Measurements from ENCODE around the gene CBFA2T2.
A peak's percentile ranks its signal among the peaks of the same experiment; 100 is the strongest.

The CBFA2T2 gene

GRCh38 chr20:33677991-33678702, 188.3 kb downstream of the CBFA2T2 start:
- DNase-seq (ENCODE audit: low read depth in 2 of 2) = no peak

GRCh38 chr20:33679758-33680485, 190.0 kb downstream of the CBFA2T2 start:
- DNase-seq (ENCODE audit: low read depth in 2 of 2) = no peak

- DNase-seq (ENCODE audit: low read depth in 2 of 2) = no peak
Observed at GRCh38 chr20:33680686-33681085, 190.8 kb downstream of the CBFA2T2 start.

DNA sequence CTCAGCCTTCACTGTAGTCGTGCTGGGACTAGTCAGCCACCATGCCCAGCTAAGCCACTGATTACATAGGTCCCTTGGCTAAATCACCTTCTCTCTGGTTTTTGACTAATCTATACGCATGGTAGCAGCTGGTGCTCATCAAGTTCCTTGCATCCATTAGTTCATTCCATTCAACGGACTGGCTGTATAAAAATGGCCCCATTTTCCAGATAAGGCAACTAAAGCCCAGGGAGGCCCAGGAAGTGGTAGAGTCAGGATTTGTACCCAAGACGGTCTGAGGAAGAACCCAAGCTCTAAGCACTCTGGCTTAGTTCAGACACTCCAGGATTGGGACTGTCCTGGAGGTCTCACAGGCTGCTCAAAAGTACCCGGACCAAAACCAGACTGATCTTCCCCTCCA, 191.4 kb downstream of the CBFA2T2 start:
- no peak for DNase-seq (ENCODE audit: low read depth in 2 of 2)

GRCh38 chr20:33681728-33682353, 191.9 kb downstream of the CBFA2T2 start:
- no peak for DNase-seq (ENCODE audit: low read depth in 2 of 2)

- DNase-seq (ENCODE audit: low read depth in 2 of 2) = no peak
Observed at GRCh38 chr20:33684533-33685327, 194.8 kb downstream of the CBFA2T2 start.

DNA sequence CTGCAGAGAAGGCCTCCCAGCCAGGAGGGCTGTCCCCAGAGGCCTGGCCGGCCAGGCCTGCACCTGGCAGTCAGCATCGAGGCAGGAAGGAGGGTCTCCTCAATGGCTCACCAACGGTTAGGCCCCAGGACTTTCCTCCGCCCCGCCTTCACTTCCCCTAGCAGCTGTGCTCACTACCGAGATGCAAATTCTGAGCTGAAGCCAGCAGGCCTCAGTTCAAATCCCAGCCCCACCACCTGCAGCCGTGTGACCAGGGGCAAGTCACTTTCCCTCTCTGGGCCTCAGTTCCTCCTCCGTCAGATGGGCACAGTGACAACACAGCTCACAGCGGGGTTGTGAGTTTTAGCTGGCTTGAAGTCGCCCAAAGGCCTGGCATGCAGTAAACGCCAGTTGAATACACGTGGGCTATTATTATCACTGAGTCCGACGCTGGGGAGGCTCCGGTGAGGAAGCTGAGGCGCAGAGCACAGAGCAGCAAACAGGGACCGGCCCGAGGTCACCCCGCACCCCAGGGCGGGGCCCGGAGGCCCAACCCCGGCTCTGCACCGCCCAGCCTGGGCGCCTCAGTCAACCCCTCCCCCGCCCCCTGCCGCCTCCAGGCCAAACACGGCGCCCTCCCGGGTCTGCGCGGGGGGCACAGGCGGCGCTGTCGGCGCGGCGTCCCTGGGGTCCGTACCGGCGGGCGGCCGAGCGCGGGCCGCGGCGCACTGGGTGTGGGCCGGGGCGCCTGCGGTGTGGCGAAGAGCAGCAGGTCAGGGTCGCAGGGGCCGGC, 195.6 kb downstream of the CBFA2T2 start:
- DNase-seq (ENCODE audit: low read depth in 2 of 2) = no peak

DNA sequence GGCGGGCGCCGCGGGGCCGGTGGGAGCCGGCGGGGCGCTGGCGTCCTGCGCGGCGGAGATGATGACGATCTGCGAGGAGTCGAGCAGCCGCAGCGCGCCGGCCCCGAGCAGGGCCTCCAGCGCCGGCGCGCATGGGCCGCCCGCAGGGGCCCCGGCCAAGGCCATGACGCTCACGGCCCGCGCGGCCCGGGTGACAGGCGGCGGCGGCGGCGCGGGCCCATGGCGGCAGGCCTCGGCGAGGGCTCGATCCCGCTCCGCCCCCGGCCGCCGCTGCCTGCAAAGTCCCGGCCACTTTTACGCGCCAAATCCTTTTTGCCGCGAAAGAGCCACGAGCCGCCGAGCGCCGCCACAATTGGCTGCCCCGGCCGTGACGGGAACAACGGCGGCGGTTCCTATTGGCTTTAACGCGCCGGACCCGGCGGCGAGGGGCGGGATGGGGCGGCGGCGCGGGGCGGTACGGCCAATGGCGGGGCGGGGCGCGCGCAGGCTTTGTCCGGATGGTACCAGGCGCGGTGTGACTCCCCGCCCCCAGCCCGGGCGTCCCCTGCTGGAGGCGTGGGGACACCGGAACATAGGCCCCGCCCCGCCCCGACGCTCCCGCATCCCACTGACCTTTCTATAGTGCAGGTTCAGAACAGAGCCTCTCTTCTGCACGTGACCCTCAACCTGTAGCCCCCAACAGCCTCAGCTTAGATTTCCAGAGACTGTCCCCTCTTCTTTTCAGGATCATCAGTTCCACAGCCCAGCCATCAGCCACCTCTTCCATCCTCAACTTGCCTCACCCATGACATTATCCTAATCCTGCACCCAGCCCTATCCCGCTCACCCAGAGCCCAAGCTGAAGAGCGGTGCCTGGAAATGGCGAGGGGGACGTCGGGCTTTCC, 196.4 kb downstream of the CBFA2T2 start, which contains the start of gene E2F1:
E2F1 (minus strand) TSS at position 286 of the 884 bp plus-strand sequence; CDS start at position 165, 121 bp downstream.
- DNase-seq (ENCODE audit: low read depth in 2 of 2) = peak; percentile 74 to 76

GRCh38 chr20:33686984-33687366, 197.1 kb downstream of the CBFA2T2 start:
- no peak for DNase-seq (ENCODE audit: low read depth in 2 of 2)

DNA sequence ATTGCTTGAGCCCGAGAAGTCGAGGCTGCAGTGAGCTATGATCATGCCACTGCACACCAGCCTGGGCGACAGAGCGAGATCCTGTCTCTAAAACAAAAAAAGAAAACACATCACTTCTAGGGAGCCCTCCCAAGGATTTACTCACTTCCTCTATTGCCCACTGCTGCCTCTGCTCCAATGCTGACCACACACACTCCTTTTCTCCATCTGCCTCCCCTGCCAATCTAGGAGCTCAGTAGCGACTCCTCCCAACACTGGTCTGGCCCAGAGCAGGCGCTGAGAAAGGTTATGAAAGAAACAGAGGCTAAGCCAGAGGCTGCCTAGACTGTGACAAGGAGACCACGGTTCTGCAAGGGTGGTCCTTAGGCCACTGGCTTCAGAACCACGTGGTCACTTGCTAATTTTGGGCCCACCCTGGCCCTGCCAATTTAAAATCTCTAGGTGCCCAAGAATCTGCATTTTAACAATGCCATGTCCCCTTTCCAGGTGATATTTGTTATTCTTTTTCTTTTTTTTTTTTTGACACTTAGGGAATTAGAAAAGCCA, 197.5 kb downstream of the CBFA2T2 start:
- DNase-seq (ENCODE audit: low read depth in 2 of 2) = no peak

DNA sequence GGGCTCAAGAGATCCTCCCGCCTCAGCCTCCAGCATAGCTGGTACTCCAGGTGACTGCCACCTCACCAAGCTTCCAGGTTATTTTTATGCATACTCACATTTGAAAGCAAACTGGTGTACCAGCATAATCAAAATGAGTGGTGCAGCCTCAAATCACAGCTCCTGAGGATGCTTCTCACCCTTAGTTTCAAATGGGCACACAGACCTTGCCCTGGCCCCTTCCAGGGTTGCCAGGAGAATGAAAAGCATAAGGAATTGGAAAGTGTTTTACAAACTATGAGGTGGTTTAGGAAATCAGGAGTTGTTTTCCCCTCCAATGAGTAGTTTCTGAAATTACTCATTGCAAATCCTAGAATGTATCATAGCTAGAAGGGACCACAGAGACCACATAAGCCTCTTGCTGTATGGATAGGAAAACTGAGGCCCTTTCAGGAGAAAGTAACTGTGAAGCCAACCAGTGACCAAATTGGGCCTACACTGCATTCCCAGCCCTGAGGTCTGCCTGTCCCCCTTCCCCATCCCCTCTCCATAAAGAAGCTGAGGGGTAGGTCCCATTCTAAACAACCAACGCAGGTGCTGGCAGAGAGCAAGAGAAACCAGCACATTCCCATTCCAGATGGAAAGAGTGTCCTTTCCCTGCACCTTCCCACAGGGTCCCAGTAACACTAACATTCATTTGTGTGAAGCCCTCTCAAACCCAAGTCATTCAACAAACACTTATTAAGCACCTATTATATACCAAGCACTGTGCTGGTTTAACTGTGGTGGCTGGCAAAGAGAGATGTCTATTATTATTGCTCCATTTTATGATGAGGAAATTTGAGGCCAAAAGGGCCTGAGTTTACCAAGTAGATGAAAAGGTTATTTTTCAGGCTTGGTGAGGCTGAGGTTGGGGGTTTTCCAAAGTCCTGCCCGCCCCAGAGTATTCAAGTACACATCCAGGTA, 198.4 kb downstream of the CBFA2T2 start:
- DNase-seq (ENCODE audit: low read depth in 2 of 2) = no peak

DNA sequence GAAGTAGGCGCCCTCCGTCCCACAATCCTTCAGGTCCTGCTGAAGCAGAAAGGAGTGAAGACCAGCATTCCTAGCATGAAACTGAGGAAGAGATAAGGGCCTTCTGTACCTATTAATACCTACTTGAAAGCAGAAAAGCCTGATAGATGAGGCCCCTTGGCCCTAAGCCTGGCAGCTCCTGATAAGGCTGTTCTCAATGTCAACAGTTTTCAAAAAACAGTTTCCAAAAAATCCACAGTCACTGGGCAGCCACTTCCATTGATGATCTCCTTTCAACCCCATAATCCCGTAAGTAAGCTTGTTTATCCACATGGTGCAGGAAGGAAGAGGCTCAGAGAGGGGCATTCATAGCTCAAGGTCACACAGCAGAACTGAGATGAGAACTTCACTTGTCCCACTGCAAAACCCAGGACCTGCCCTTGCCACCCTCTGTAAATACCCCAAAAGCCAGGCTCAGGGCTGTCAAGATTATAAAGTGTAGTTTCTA, 199.1 kb downstream of the CBFA2T2 start:
- DNase-seq (ENCODE audit: low read depth in 2 of 2) = no peak

DNA sequence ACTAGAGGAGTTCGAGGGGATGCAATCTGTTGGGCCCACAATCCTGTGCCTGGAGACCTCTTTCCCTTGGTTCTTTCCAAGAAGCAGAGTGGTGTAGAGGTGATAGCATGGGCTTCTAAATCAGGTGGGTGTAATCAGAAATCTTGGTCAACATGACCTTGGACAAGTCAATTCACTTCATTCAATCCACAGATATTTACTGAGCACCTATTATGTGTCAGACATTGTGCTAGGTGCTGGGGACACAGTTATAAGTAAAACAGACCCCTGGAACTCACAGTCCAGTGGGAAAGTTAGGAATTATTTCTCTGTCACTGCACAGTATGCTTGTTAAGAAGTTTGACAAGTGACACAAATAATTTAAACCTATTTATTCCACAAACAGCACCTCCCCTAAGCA, 199.6 kb downstream of the CBFA2T2 start:
- DNase-seq (ENCODE audit: low read depth in 2 of 2) = no peak

- no peak for DNase-seq (ENCODE audit: low read depth in 2 of 2)
Observed at GRCh38 chr20:33689973-33690372, 200.1 kb downstream of the CBFA2T2 start.

- DNase-seq (ENCODE audit: low read depth in 2 of 2) = no peak
Observed at GRCh38 chr20:33693289-33693688, 203.4 kb downstream of the CBFA2T2 start.

GRCh38 chr20:33693741-33694638, 204.1 kb downstream of the CBFA2T2 start:
- no peak for DNase-seq (ENCODE audit: low read depth in 2 of 2)

DNA sequence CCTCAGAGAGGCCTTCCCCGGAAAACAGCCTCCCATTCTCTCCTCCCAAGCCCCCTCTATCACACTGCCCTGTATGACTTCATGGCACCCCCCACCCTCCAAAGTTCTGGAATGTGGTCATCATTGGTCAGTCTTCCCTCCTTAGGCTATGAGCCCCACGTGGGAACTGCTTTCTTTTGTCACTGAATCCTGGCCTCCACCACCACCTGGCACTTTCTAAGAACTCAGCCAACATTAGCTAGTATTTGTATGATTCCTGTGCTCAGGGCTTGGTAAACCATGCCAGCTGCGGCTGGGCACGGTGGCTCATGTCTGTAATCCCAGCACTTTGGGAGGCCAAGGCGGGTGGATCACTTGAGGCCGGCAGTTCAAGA, 204.7 kb downstream of the CBFA2T2 start:
- no peak for DNase-seq (ENCODE audit: low read depth in 2 of 2)

DNA sequence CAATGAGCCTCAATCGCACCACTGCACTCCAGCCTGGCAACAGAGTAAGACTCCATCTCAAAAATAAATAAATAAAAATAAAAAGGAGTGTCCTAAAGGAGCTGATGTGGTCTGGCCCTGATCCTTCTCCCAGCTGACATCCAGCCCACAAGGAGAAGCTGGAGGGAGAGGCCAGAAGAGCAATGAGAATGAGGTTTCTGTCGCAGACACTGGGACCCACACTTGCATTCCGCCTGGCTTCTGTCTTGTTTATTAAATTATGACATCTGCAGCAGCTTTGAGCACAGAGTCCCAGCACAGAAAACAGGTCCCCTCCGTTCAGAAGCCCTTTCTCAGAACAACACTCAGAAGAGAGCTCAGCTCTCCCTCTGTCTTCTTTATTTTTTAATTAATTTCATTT, 206.6 kb downstream of the CBFA2T2 start:
- DNase-seq (ENCODE audit: low read depth in 2 of 2) = no peak

All from fibroblast of skin of left biceps (primary cell).